ENCODE data around the gene CDC5L.

Gene CDC5L

DNA sequence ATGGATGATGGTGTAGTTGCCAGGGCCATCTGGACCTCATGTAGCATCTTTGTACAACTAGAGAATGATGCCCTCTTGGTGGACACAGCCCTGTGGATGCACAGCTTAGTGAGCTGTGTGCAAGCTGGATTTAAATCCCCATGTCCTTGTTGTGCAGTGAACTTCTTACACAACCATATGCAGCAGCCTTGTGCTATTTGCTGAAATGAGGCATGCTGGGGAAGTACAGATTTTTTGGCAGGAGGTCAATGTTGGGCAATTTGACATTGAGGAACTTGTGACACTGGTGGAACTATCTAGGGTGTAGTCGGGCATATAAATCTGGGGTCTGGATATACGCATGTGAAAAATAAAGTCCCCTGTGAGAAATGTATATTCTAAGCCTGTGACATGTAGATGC lies 5.8 kb upstream of the CDC5L start:
- TF ChIP-seq, protein P1, sequence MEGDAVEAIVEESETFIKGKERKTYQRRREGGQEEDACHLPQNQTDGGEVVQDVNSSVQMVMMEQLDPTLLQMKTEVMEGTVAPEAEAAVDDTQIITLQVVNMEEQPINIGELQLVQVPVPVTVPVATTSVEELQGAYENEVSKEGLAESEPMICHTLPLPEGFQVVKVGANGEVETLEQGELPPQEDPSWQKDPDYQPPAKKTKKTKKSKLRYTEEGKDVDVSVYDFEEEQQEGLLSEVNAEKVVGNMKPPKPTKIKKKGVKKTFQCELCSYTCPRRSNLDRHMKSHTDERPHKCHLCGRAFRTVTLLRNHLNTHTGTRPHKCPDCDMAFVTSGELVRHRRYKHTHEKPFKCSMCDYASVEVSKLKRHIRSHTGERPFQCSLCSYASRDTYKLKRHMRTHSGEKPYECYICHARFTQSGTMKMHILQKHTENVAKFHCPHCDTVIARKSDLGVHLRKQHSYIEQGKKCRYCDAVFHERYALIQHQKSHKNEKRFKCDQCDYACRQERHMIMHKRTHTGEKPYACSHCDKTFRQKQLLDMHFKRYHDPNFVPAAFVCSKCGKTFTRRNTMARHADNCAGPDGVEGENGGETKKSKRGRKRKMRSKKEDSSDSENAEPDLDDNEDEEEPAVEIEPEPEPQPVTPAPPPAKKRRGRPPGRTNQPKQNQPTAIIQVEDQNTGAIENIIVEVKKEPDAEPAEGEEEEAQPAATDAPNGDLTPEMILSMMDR (IDR thresholded peaks at IDR 0.05; ENCODE audit: low read depth, low read length), result no peak
- Histone ChIP-seq H3K9me3 (ENCODE audit: severe bottlenecking) (no peaks in the 10 kb centered on the region), H3K27me3 (ENCODE audit: insufficient read depth, low read depth, severe bottlenecking) (no peaks in the 10 kb centered on the region), H3K36me3 (no peaks in the 10 kb centered on the region; the same call in none of the 2 replicates), H3K4me3 (ENCODE audit: low read depth, low read length) (no peak overlapping the region), H3K27ac (no peak overlapping the region)
- DNase-seq, result no peak

DNA sequence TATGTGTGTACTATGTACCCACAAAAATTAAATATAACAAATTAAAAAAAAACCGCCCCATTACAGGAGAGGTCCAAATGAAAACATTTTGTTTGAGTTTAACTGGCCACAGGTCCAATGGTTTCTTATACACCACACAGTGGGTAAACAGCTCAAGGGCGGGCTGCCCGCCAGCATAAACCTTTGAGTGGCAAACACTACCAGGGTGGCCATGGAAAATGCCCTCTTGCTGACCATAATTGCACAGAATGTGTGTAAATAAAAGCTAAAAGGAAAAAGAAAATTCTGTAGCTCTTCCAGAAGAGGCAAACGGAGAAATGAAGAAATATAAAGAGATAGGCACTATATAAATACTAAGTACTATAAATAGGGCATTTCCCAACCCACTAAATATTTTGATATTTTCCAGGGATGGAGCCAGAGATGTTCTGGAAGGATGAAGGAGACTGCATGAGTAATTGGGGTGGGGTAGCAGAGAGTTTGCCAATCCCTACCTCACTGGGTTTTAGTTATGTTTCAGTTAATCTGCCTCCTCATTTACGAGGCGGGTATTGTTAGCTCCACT lies 1.1 kb upstream of the CDC5L start:
- H3K27ac ChIP-seq, result peak overlapping the region; percentile 99
- H3K4me3 ChIP-seq (ENCODE audit: low read depth, low read length), result peak overlapping the region; percentile 91
- H3K9me3 ChIP-seq (ENCODE audit: severe bottlenecking), result no peaks in the 10 kb centered on the region
- no peak for DNase-seq
- no peaks in the 10 kb centered on the region for H3K27me3 ChIP-seq (ENCODE audit: insufficient read depth, low read depth, severe bottlenecking)
- TF ChIP-seq, protein P1 (IDR thresholded peaks at IDR 0.05; ENCODE audit: low read depth, low read length), result no peak
- H3K36me3 ChIP-seq, result peaks cover 28% of the 10 kb centered on the region

DNA sequence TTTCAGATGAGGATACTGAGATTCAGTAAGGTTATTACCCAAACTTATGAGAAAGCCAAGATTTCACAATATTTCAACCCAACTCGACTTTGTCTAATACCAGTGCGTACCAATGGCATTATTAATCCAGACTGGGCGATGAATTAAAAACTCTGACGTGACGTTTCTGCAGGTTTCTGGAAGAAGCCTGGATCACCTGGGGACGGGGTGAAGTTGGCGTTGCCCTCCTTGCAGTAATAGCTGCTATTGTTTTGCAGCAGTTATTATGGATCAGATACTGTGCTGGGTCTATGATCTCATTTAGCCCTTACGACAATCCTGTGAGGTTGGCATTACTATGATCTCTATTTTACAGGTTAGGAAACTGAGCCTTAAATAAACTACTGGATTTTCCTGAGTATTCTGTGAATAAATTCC lies 569 bp upstream of the CDC5L start:
- TF ChIP-seq, protein P1 (IDR thresholded peaks at IDR 0.05; ENCODE audit: low read depth, low read length), result no peak
- peaks cover 33% of the 10 kb centered on the region for H3K36me3 ChIP-seq
- H3K27me3 ChIP-seq (ENCODE audit: insufficient read depth, low read depth, severe bottlenecking), result no peaks in the 10 kb centered on the region
- no peaks in the 10 kb centered on the region for H3K9me3 ChIP-seq (ENCODE audit: severe bottlenecking)
- DNase-seq, result no peak
- H3K4me3 ChIP-seq (ENCODE audit: low read depth, low read length), result peak overlapping the region; percentile 91
- peak overlapping the region; percentile 99 for H3K27ac ChIP-seq

DNA sequence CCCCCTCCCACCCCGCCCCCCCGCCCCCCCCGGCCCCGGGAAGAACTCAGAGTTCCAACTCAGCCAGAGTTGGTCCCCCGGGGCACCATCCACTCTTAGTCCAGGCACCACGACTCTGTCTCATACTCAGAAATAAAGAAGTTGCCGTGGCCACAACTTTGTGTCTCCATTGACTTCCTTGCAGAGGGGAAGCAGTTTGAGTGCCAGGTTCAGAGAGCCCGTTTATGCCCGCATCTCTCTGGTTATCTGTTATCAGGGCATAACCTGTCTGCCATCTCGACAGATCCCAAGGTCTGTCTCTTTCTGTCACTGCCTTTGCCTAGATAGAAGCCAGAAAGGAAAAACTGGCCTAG lies 605 bp downstream of the CDC5L start:
- no peak for DNase-seq
- H3K27ac ChIP-seq, result peak overlapping the region; percentile 99
- peak overlapping the region; percentile 91 for H3K4me3 ChIP-seq (ENCODE audit: low read depth, low read length)
- TF ChIP-seq, protein P1 (IDR thresholded peaks at IDR 0.05; ENCODE audit: low read depth, low read length), result no peak
- H3K36me3 ChIP-seq, result peaks cover 43% of the 10 kb centered on the region
- H3K27me3 ChIP-seq (ENCODE audit: insufficient read depth, low read depth, severe bottlenecking), result no peaks in the 10 kb centered on the region
- H3K9me3 ChIP-seq (ENCODE audit: severe bottlenecking), result no peaks in the 10 kb centered on the region

DNA sequence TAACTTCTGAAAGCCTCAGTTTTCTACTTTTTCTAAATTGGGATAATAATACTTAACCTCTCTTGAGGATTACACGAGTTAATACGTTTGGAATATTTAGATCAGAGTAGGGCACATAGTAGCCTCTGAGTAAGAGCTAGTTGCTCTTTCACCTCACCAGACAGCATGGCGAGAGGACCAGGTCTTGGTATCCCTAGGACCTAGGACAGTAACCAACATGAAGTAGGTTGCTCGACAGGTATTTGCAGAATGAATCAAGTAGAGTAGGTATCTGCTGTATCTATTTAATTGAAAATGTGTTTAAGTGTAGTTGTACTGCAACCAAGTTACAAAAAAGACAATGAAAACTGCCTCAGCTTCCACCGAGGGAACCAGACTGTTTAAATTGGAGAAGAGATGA lies 1.4 kb downstream of the CDC5L start:
- H3K27ac ChIP-seq, result no peak overlapping the region
- H3K36me3 ChIP-seq, result peaks cover 51% of the 10 kb centered on the region
- H3K9me3 ChIP-seq (ENCODE audit: severe bottlenecking), result no peaks in the 10 kb centered on the region
- TF ChIP-seq, protein P1 (IDR thresholded peaks at IDR 0.05; ENCODE audit: low read depth, low read length), result no peak
- H3K4me3 ChIP-seq (ENCODE audit: low read depth, low read length), result peak overlapping the region; percentile 91
- DNase-seq, result no peak
- no peaks in the 10 kb centered on the region for H3K27me3 ChIP-seq (ENCODE audit: insufficient read depth, low read depth, severe bottlenecking)

DNA sequence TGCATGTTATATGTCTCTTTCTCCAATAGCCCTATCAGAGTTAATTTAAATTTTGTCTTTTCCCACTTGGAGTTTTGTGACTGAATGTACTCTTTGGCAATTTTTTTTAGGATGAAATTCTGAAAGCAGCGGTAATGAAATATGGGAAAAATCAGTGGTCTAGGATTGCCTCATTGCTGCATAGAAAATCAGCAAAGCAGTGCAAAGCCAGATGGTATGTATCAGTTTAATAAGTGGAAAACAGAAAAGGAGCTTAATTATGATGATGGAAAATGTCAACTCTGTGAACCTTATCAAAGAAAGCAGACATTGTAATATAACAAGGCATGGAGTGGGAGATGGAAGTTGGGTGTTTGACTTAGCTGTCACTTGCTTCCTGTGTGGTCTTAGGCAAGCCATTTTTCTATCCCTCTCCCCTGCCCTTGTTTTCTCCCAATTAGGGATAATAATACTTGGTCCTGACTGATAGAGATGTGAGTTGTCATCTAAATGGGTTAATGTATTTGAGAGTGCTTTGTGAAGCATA lies 2.7 kb downstream of the CDC5L start:
- H3K36me3 ChIP-seq, result peaks cover 62% of the 10 kb centered on the region
- DNase-seq, result no peak
- no peak overlapping the region for H3K27ac ChIP-seq
- no peaks in the 10 kb centered on the region for H3K27me3 ChIP-seq (ENCODE audit: insufficient read depth, low read depth, severe bottlenecking)
- H3K9me3 ChIP-seq (ENCODE audit: severe bottlenecking), result no peaks in the 10 kb centered on the region
- H3K4me3 ChIP-seq (ENCODE audit: low read depth, low read length), result no peak overlapping the region
- TF ChIP-seq, protein P1 (IDR thresholded peaks at IDR 0.05; ENCODE audit: low read depth, low read length), result no peak
